ENCODE results near the gene GBA2.

The GBA2 gene

DNA sequence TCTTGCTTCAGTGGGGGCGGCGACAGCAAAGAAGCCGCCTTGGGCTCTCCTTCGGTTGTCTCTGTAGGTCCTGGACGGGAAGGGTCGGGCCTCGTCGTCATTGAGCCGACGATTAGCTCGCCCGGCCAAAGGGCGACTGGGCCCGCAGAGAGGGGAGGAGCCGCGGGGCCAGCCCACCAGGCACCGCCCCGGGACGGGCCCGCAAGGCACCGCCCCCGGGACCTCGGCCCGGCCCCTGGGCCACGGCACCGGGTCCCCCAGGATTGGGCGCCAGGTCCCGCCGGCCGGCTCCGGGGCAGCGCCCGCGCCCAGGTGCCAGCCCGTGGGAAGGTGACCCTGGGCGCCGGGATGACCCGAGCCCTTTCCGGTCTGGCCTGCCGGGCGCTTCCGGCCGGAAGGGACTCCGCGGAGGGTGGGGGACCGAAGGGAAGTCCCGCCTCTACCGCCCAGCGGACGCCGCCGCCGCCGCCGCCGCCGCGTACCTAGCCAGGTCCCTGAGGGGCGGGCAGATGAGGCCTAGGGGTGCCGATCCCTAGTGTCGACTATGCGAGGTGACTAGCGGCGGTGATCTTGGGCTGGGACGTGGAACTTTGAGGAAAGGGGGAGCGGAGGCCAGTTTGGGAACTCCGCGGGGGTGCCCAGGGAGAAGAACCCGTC lies at the start of gene GBA2, which contains the start of gene RGP1:
TSS of gene GBA2 (minus strand) at position 371 of the 657 bp plus-strand sequence. CDS start 524 bp downstream, outside the sequence.
TSS of gene RGP1 (plus strand) at position 430 of the 657 bp plus-strand sequence. CDS start 469 bp downstream, outside the sequence.
- DNase-seq: peak; percentile 50

DNA sequence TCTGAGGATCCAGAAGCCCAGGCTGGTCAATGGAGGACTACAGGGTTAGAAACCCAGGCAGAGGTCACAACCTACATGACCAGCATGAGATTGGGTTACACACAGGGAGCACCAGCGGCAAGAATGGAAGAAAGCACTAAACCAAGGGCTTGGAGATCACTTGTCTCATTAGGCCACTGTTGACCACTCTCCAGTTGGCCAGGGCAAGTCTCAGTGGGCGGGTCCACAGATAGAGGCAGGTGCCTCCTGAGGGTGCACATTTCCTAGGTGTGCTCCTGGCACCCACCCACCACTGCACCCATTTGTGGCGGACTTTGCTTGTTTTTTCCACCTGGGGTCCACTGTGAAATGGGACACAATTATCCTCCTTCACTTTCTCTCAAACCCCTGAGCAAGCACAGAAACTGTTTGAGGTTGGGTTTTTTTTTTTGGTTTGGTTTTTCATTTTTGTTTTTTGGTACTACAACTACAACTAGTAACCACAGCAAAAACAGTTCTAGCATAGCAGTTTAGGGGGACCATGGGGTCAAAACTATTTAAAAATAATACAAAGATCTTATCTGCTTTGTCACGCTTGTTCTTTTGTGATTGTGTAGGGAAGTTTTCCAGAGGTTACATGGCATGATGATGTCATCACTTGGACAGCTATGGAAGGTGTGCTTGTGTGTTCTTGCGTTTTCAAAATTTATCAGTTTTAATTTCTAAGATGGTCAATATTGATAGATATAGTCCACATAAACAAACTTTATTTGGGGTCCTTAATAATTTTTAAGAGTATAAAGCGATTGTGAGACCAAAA lies 48.5 kb upstream of the GBA2 start:
- no peak for DNase-seq

- DNase-seq: no peak
These were observed 46.7 kb upstream of the GBA2 start for GRCh38 chr9:35795695-35796094.

DNA sequence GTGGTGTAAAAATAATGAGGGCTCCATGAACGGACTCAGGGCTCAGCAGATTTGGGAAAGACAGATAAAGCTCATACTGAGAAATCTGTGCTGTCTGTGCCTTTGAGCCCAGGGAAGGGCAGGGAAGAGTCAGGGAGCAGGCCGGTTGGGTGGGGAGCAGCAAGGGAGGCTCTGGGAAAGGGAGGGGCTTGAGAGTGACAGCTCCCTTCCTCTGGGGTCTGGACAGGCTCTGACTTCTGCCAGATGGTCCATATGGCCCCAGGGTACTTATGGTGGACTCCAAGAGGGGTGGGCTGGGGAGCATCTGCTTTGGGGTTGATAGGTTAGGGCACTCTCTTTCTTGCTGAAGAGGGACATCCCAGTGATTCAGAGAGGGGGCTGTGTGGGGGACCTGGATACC lies 44.4 kb upstream of the GBA2 start:
- no peak for DNase-seq

DNA sequence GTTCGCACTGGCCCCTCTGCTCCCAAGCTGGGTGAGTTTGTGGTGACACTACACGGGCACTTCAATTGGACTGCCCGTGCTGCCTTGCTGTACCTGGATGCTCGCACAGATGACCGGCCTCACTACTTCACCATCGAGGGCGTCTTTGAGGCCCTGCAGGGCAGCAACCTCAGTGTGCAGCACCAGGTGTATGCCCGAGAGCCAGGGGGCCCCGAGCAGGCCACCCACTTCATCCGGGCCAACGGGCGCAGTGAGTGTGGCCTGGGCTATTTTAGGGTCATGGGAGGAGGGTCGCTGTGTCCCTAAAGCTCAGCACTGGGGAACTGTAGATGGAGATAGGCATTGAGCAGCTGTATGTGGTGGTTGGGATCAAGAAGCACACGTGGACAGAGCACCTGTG lies 43.8 kb upstream of the GBA2 start:
- DNase-seq: no peak

- no peak for DNase-seq
These were observed 43.2 kb upstream of the GBA2 start for GRCh38 chr9:35792024-35792813.

DNA sequence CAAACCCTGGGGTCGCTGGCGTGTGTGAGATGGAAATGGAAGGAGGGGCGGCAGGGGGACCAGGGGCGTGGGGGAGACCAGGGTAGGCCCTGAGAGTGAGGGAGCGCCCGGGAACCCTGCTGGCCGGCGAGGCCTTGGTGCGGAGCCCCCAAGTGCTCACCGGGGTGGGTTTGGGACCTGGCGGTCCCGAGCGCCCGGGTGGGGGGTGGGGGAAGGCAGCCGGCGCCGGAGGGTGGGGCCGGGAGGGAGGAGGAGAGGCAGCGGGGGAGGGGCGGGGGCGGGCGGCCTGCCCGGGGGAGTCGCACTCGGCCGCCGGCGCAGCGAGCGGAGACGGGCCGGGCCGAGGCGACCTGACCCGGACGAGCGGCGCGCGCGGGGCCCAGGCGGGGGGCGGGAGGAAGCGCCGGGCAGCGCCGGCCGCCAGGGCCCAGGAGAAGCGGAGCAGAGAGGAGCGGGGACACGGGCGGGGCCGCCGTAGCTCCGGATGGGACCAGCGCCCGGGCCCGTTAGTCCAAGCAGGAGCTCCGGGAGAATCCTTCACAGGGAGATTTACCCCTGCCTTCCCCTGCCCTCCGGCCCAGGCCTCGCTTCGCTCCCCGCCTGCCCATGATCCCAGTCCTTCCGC lies 42.4 kb upstream of the GBA2 start, which contains the start of gene NPR2:
TSS of gene NPR2 (plus strand) at position 295 of the 625 bp plus-strand sequence. CDS start 818 bp downstream, outside the sequence.
- DNase-seq: no peak

GRCh38 chr9:35790385-35791296 lies 41.6 kb upstream of the GBA2 start:
- peak; percentile 25 for DNase-seq

DNA sequence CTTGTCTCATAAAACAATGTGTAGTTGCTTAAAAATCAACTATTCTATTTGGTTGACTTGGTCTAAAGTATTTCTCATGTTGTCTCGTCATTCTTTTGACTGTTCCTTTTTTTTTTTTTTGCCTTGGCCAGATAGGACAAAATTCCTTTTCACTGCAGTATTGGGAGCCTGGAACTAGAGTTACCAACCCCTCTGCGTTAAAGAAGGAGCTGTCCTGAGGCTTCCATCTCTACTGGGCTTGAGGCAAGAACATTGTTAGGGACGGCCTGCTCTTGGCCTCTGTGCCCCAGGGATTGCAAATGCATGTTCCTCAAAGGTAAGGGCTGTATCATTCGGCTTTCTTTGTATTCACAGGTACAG lies 41.0 kb upstream of the GBA2 start:
- no peak for DNase-seq

DNA sequence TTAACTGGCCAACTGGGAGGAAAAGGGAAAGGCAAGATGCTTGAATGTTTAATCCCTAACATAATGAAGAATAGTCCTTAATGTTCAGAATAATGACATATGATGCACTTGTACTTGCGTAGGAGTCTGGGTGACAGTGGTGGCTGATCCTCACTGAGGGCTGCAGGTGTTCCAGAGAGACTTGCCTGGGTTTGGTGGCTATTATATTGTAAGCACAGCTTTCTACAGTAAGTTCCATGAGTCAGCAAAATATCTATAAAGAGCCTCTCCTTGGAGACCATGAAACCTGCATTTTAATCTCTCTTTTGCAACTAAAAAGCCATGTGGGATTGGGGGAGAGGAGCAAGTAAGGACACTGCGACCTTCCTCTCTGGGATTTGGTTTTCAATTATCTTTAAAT lies 40.5 kb upstream of the GBA2 start:
- DNase-seq: no peak

DNA sequence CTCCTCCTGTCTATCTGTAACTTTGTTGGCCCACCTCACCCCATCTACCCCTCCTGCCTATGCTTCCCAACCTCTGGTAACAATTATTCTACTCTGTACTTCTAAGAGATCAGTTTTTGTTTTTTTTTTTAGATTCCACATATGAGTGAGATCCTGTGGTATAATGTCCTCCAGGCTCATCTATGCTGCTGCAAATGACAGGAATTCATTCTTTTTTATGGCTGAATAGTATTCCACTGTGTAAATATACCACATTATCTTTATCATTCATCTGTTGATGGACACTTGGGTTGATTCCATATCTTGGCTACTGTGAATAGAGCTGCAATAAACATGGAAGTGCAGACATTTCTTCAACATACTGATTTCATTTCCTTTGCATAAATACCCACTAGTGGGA lies 34.4 kb upstream of the GBA2 start:
- DNase-seq: no peak

DNA sequence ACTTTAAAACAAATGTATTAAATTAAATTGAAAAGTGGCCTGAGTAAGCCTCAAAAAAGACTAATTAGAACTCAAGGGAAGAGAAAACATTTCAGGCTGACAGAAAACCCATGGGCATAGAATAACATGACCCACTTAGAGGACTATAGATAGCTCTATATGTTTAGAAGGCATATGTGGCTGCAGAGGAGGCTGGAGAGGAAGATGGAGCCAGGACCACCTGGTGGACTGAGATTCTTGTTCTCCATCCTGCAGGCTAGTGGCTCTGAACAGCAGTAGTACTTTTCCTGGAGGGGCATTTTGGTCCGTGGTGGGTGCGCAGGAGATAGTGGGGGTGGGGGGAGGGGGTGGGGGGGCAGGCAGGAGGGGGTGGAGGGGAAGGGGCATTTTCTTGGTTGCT lies 32.0 kb upstream of the GBA2 start:
- no peak for DNase-seq

DNA sequence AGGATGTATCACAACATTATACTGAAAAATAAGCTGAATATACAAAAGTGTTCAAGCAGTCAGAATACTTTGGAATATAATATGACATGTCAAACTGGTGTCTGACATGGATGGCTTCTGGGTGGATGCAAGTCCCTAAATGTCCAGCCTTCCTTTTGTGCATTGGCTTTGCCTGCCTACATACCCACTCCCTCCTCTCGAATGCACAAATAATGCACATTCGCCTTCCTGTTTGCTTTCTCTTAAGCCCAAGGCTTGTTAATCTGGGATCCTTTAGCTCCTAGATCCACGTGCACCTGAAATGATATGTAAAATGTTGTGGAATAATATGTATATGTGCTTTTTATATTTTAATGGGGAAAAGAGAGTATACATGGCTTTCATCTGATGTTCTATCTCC lies 29.5 kb upstream of the GBA2 start:
- DNase-seq: no peak

GRCh38 chr9:35776018-35776417 lies 27.0 kb upstream of the GBA2 start:
- DNase-seq: no peak

DNA sequence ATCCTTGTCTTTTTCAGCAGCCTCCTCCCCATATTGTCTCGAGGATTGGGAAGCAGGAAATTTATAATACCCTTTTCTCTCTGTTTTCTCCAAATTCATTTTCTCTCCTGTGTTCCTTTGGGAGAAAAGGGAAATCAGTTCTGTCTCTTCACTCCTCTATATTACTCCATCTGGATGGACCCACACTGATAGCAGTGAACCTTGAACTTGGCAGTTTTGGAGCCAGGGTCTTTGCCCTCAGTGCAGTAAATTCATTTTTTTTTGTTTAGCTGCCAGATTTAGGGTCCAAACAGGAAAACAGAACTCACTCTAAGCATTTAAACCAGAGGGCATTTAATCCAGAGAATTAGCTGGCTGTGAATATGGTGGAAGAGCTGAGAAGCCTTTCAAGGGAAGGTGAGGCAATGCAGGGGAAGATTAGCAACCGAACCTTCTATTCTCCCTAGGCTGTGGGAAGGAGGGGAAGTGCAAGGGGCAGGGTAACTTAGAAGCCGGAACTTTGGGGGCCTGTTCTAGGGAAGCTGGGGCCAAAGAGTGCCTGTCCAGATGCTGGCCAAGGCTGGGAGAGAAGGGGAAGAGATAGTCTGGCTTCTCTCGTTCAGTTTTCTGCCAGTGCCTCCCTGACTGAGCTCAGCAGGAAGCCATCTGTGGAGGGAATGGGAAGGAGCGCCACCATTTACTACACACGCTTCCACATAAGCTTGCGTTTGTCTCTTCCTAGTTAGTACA lies 26.0 kb upstream of the GBA2 start:
- peak; percentile 70 for DNase-seq

DNA sequence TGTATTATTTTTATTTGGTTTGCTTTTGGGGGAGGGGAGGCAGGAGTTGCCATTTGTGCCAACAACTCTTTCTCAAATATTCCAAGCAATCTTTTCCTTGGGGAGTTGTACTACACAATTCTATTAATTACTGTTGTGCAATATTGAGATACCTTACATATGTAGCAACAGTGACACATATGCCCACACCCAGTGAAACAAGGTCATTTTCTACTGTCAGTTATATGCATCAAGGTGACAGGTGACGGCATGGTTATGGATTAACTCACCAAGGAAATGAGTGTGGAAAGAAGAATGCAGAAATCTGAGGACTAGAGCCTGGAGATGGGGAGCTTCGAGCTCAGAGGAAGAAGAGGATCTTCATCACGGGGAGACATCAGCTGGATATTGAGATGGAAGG lies 22.9 kb upstream of the GBA2 start:
- DNase-seq: no peak

GRCh38 chr9:35771534-35771933 lies 22.5 kb upstream of the GBA2 start:
- no peak for DNase-seq

DNA sequence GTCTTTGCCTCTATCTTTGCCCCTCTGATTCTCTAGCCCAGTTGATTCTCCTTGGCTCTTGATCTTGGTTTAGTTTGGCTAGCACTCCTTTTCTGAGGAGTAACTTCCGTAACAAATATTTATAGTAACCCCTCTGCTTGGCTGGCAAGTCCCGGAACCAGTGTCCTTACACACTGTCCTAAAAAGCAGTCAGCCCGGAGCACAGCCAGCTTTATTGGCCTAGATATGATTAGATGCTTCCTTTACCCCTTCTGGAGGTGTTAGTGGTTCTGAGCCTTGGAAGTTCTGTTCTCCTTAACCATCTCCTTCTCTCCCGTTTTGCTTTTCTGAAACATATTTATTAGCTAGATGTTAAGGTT lies 22.0 kb upstream of the GBA2 start:
- no peak for DNase-seq

DNA sequence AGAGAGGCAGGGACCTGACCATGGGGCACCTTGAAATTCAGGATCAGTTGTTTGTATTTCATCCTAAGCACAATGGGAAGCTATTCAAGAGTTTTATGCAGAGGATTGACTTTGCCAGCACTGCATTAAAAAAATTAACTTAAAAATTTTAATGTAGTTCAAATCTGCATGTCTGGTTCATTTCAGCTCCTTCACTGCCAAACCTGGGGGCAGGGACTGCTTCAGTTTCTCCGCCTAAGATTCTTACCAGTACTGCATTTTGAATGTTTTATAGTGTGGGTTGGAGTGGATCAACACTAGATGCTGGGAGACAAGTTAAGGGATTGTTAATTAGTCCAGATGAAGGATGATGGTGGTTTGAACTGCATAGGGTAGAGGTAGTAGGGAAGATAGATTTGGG lies 20.7 kb upstream of the GBA2 start:
- DNase-seq: no peak

DNA sequence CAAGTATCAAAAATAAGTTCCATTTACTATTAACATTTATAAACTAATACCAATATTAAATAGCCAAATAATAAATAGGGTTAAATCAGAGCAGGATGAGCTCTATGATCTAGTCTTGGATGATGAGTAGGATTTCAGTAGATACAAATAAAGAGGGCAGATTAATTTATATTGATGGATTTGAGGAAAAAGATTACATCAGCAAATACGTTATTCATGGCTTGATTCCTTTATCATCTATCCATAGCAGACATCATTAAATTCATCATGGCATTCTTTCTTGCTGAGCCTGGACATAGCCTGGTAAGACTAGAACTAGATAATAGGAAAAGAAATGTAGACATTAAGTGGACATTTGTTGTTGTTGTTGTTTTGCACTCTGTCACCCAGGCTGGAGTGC lies 18.4 kb upstream of the GBA2 start:
- DNase-seq: no peak

DNA sequence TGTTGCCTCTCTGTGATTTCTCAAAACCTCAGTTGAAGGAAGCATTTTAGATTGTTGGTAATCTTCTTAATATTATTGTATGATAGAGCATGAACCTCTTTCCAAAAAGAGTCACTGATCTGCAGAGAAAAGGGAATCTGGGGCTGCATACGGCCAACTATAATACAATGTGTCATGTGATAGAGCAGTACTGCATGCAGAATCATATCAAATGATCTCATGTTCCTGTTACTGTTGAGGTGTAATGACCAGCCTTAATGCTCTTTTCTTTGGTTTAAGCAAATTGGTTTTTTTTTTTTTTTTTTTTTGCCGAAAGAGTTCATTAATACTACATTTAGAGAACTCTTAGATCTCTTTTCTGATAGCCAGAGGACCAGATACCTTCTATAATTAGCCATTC lies 18.0 kb upstream of the GBA2 start:
- no peak for DNase-seq
